Smooth muscle cell (in vitro differentiated cells): ENCODE results near the gene CD101. TPM values are rescaled to one million over a fixed set of nuclear protein-coding genes. Genes with fewer than 3 reads are reported as not detected.

ENCODE experiments used
- DNase-seq: peaks from one replicate; lab custom pipeline; 2025; ENCODE audit not compliant: unreplicated experiment; lab: John Stamatoyannopoulos, UW
- H2AFZ ChIP-seq: fragments of 200-600 bp; sonication (generic); 2 replicates; pipeline ENCODE4 v1.6.0; 2016; ENCODE audit warnings: antibody characterized with exemption, low read depth, mild to moderate bottlenecking
- H3F3A ChIP-seq: fragments of 200-600 bp; sonication (generic); 2 replicates; pipeline ENCODE4 v1.6.0; 2017; ENCODE audit warnings: antibody characterized with exemption, low read depth
- H3K27ac ChIP-seq: fragments of 200-600 bp; sonication (generic); 2 replicates; pipeline ENCODE4 v1.5.1; 2016; ENCODE audit warnings: low read depth, mild to moderate bottlenecking
- H3K27me3 ChIP-seq: fragments of 200-600 bp; sonication (generic); 2 replicates; pipeline ENCODE4 v1.6.1; 2016; ENCODE audit warnings: low read depth, mild to moderate bottlenecking
- H3K36me3 ChIP-seq: fragments of 200-600 bp; sonication (generic); 2 replicates; pipeline ENCODE4 v1.5.1; 2016; ENCODE audit warnings: low read depth
- H3K4me1 ChIP-seq: fragments of 200-600 bp; sonication (generic); 2 replicates; pipeline ENCODE4 v1.5.1; 2016; ENCODE audit warnings: low read depth
- H3K4me2 ChIP-seq: fragments of 200-600 bp; sonication (generic); 2 replicates; pipeline ENCODE4 v1.6.0; 2016; ENCODE audit warnings: mild to moderate bottlenecking
- H3K4me3 ChIP-seq: fragments of 200-600 bp; sonication (generic); 2 replicates; pipeline ENCODE4 v1.5.1; 2016; ENCODE audit warnings: mild to moderate bottlenecking
- H3K79me2 ChIP-seq: fragments of 200-600 bp; sonication (generic); 2 replicates; pipeline ENCODE4 v1.6.0; 2016; ENCODE audit warnings: low read depth, mild to moderate bottlenecking
- H3K9ac ChIP-seq: fragments of 200-600 bp; sonication (generic); 2 replicates; pipeline ENCODE4 v1.6.0; 2016; ENCODE audit warnings: low read depth
- H3K9me3 ChIP-seq: fragments of 200-600 bp; sonication (generic); replicated peaks from 2 replicates; pipeline ENCODE4 v1.5.1; 2016; ENCODE audit warnings: low read depth
- H4K20me1 ChIP-seq: fragments of 200-600 bp; sonication (generic); 2 replicates; pipeline ENCODE4 v1.6.0; 2016; ENCODE audit warnings: low read depth
- WGBS: methylation state at CpG from one replicate; pipeline ENCODE4 v1.1.7; 2016; ENCODE audit warnings: low lambda C conversion rate; 5-methylcytosine and 5-hydroxymethylcytosine counted together
- polyA plus RNA-seq: library from polyadenylated mRNA; unstranded; fragments of >200 nt; fragmentation: Nextera tagmentation; extraction: Ambion mirVana; gene quantifications from 2 replicates; pipeline ENCODE4 v1.2.1, GENCODE V29; 2016
- total RNA-seq: library from RNA; depleted of rRNA; stranded (reverse); fragments of >200 nt; gene quantifications from 2 replicates; pipeline ENCODE4 v1.2.3, GENCODE V29; 2014
- TF ChIP-seq, protein P1 (sequence below): fragments of 200-600 bp; sonication (generic); IDR thresholded peaks from 2 replicates; pipeline ENCODE4 v1.5.1; 2017; ENCODE audit warnings: borderline replicate concordance, mild to moderate bottlenecking, antibody characterized with exemption; ENCODE audit not compliant: insufficient read depth, poor library complexity, severe bottlenecking

The CD101 gene
- total and polyA plus RNA-seq, 2 experiments from 2014 or later = 0.85 to 2.0 TPM

DNA sequence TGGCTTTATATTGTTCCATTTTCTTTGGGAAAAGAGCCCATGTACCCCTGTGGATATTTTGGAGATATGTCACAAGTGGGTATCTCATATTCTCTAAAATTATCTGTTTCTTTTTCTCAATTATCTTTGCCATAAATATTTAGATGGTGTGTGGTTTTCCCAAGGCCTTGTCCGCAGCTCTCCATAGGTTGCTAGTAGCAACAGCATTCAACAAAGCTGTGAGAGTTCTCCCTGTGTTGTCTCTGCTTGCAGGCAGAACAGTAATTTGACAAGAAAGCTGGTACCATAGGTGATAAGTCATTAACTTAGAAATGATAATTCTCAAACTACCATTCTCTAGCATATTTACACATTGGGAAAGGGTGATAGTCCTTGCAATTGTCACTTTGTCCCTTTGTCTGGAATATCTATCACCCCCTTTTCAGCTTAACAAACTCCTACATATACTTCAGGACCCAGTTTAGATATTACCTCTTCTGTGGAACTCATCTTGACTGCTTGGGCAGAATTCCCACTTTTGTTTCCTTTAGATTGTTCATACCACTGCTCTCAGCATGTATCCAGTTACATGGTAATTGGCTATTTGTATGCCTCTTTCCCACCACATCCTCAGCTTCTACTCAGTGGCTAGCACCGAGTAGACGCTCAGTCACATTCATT, 8.9 kb downstream of the CD101 start:
- Histone ChIP-seq H3K27ac (no peak overlapping the region), H3K36me3 (no peaks in the 10 kb centered on the region), H2AFZ (no peak overlapping the region), H3K79me2 (no peaks in the 10 kb centered on the region), H3K4me1 (peaks cover 3% of the 10 kb centered on the region), H4K20me1 (no peaks in the 10 kb centered on the region), H3K27me3 (no peaks in the 10 kb centered on the region), H3K4me2 (no peak overlapping the region), H3F3A (no peaks in the 10 kb centered on the region), H3K9me3 (no peaks in the 10 kb centered on the region), H3K9ac (no peak overlapping the region), H3K4me3 (no peak overlapping the region)
- TF ChIP-seq, protein P1, sequence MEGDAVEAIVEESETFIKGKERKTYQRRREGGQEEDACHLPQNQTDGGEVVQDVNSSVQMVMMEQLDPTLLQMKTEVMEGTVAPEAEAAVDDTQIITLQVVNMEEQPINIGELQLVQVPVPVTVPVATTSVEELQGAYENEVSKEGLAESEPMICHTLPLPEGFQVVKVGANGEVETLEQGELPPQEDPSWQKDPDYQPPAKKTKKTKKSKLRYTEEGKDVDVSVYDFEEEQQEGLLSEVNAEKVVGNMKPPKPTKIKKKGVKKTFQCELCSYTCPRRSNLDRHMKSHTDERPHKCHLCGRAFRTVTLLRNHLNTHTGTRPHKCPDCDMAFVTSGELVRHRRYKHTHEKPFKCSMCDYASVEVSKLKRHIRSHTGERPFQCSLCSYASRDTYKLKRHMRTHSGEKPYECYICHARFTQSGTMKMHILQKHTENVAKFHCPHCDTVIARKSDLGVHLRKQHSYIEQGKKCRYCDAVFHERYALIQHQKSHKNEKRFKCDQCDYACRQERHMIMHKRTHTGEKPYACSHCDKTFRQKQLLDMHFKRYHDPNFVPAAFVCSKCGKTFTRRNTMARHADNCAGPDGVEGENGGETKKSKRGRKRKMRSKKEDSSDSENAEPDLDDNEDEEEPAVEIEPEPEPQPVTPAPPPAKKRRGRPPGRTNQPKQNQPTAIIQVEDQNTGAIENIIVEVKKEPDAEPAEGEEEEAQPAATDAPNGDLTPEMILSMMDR = no peak
- 81% methylated on average over 3 of the region's 3 CpGs for WGBS
- no peak for DNase-seq

DNA sequence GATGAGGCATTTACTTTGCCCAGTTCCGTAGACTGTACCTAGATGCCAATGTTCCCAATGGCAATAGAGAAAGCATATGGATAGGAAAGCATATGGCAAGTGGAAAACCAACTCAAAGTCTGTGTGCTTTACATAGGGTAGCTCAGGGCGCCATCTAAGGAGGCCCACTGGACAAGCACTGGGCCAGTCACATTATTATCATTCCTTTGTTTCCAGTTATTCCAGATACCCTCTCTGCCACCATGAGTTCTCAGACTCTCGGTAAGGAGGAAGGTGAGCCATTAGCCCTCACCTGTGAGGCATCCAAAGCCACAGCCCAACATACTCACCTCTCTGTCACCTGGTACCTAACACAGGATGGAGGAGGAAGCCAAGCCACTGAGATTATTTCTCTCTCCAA, 9.8 kb downstream of the CD101 start:
- 91% methylated on average over 3 of the region's 3 CpGs for WGBS
- H3K4me1 ChIP-seq = peaks cover 3% of the 10 kb centered on the region

DNA sequence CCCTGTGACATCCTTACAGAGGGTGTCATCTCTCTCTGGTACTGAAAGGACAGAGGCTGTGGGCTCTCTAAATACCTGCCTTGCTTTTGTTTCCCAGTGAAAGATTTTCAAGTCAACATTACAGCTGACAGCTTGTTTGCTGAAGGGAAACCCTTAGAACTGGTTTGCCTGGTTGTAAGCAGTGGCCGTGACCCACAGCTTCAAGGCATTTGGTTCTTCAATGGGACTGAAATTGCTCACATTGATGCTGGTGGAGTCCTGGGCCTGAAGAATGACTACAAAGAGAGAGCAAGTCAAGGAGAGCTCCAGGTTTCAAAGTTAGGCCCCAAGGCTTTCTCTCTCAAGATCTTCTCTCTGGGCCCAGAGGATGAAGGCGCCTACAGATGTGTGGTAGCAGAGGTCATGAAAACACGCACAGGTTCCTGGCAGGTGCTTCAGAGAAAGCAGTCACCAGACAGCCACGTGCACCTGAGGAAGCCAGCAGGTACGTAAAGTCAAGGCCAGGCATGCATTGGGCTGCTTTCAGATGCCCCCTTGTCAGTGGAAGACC, 11.8 kb downstream of the CD101 start:
- Histone ChIP-seq H3K4me3 (no peak overlapping the region), H3K9me3 (no peaks in the 10 kb centered on the region), H4K20me1 (no peaks in the 10 kb centered on the region), H3F3A (no peaks in the 10 kb centered on the region), H3K79me2 (no peaks in the 10 kb centered on the region), H3K9ac (no peak overlapping the region), H3K4me2 (no peak overlapping the region), H3K4me1 (peaks cover 3% of the 10 kb centered on the region), H3K27ac (peak overlapping the region; percentile 47), H2AFZ (no peak overlapping the region), H3K27me3 (no peaks in the 10 kb centered on the region), H3K36me3 (no peaks in the 10 kb centered on the region)
- 82% methylated on average over 5 of the region's 5 CpGs for WGBS
- TF ChIP-seq, protein P1 = no peak
- DNase-seq = no peak

More for the DNA sequence above, 9.8 kb downstream of the CD101 start:
- Histone ChIP-seq H3F3A (no peaks in the 10 kb centered on the region), H4K20me1 (no peaks in the 10 kb centered on the region), H3K36me3 (no peaks in the 10 kb centered on the region), H2AFZ (no peak overlapping the region), H3K9me3 (no peaks in the 10 kb centered on the region), H3K27me3 (no peaks in the 10 kb centered on the region), H3K4me3 (no peak overlapping the region), H3K4me2 (no peak overlapping the region), H3K79me2 (no peaks in the 10 kb centered on the region), H3K27ac (no peak overlapping the region), H3K9ac (no peak overlapping the region)
- TF ChIP-seq, protein P1 = no peak
- no peak for DNase-seq

DNA sequence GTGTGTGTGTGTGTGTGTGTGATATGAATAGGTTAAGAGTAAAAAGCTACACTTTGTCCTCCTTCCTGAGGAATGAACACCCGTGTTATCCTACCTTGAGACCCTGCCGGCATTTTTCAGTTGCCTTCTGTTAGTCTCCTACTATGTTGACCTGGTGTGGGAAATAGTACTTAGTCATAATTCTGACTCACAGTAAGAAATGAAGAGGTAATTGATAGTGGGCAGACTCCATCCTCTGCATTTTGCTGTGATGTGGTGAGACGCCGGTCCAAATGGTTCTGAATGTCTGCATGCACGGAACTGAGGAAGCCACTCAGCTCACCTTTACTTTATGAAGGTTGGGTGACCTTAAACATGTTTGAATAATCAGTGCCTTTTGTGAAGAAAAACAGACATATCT, 12.6 kb downstream of the CD101 start:
- no peak overlapping the region for H3K4me3 ChIP-seq

More for the DNA sequence above, 12.6 kb downstream of the CD101 start:
- Histone ChIP-seq H3K9me3 (no peaks in the 10 kb centered on the region), H3F3A (no peaks in the 10 kb centered on the region), H3K4me2 (peak overlapping the region; percentile 42), H3K4me1 (no peaks in the 10 kb centered on the region), H3K79me2 (no peaks in the 10 kb centered on the region), H4K20me1 (no peaks in the 10 kb centered on the region), H3K9ac (no peak overlapping the region), H3K27me3 (no peaks in the 10 kb centered on the region), H3K27ac (peak overlapping the region; percentile 47), H2AFZ (no peak overlapping the region), H3K36me3 (no peaks in the 10 kb centered on the region)
- TF ChIP-seq, protein P1 = no peak
- 38% methylated on average over 5 of the region's 5 CpGs for WGBS
- no peak for DNase-seq
